Fibroblast of mammary gland (primary cell): Measurements from ENCODE around the gene PDE7B.

Experiments used
- DNase-seq: peaks from one replicate; pipeline ENCODE4 v3.0.0-alpha.2; 2010; ENCODE audit warnings: low read depth
- H3K4me3 ChIP-seq: 2 replicates; pipeline ENCODE4 v1.5.1; 2011; ENCODE audit warnings: low read depth, mild to moderate bottlenecking, low read length, moderate library complexity; ENCODE audit not compliant: control insufficient read depth
- TF ChIP-seq, protein P1 (sequence below): conservative IDR thresholded peaks from 2 replicates; pipeline ENCODE4 v1.5.1; 2011; ENCODE audit warnings: low read depth, low read length, inconsistent platforms; ENCODE audit not compliant: control insufficient read depth, insufficient read depth

The PDE7B gene

GRCh38 chr6:135941275-135942025 is 89.9 kb downstream of the PDE7B start:
- TF ChIP-seq, protein P1, sequence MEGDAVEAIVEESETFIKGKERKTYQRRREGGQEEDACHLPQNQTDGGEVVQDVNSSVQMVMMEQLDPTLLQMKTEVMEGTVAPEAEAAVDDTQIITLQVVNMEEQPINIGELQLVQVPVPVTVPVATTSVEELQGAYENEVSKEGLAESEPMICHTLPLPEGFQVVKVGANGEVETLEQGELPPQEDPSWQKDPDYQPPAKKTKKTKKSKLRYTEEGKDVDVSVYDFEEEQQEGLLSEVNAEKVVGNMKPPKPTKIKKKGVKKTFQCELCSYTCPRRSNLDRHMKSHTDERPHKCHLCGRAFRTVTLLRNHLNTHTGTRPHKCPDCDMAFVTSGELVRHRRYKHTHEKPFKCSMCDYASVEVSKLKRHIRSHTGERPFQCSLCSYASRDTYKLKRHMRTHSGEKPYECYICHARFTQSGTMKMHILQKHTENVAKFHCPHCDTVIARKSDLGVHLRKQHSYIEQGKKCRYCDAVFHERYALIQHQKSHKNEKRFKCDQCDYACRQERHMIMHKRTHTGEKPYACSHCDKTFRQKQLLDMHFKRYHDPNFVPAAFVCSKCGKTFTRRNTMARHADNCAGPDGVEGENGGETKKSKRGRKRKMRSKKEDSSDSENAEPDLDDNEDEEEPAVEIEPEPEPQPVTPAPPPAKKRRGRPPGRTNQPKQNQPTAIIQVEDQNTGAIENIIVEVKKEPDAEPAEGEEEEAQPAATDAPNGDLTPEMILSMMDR = no peak
- H3K4me3 ChIP-seq = no peak overlapping the region
- peak; percentile 91 for DNase-seq

- no peak overlapping the region for H3K4me3 ChIP-seq
- no peak for DNase-seq
- TF ChIP-seq, protein P1 = no peak
Measured at GRCh38 chr6:135944120-135944519, 92.6 kb downstream of the PDE7B start.

- TF ChIP-seq, protein P1 = no peak
- H3K4me3 ChIP-seq = no peak overlapping the region
- no peak for DNase-seq
Measured at GRCh38 chr6:135946674-135947073, 95.2 kb downstream of the PDE7B start.

GRCh38 chr6:135950669-135951068 is 99.2 kb downstream of the PDE7B start:
- no peak for DNase-seq
- no peak overlapping the region for H3K4me3 ChIP-seq
- TF ChIP-seq, protein P1 = no peak

DNA sequence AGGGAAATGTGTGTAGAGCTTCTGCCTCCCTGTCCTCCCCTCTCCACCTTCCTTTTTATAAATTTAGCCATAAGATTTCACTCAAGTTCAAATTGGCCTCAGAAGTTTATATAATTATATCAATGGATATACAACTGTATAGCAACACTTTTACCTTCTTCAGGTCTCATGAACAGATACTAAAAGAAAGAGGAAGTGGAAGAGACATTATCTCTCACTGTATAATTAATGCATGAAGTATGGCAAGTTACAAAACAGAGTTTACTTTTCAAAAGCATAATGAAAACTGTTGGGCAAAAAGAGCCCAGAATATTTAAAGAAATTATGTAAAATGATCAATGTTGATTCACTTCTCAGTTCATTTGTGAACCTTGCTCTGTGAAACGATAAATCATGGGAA is 99.7 kb downstream of the PDE7B start:
- no peak for DNase-seq
- TF ChIP-seq, protein P1 = no peak
- H3K4me3 ChIP-seq = no peak overlapping the region

GRCh38 chr6:135953818-135954217 is 102.3 kb downstream of the PDE7B start:
- H3K4me3 ChIP-seq = no peak overlapping the region
- TF ChIP-seq, protein P1 = no peak
- no peak for DNase-seq
